Body of pancreas (tissue), 4 donors: ENCODE measurements around the gene CDK17. TPM values are rescaled to one million over a fixed set of nuclear protein-coding genes. Genes with fewer than 3 reads are reported as not detected.

ENCODE experiments used
- ATAC-seq: fragments of 150-250 bp; one replicate; pipeline ENCODE4 v1.9.1; 2016
- DNase-seq, 4 donors: peaks; one replicate each; pipeline ENCODE4 v3.0.0-alpha.2; 2019
- H3K27ac ChIP-seq, 4 donors: fragments of 200-600 bp; sonication (generic); 1 replicate in 3 of 4; 2 replicates in 1 of 4; pipeline versions ENCODE4 v1.5.1 to v1.6.1; 2016 to 2019; ENCODE audit warnings: mild to moderate bottlenecking in 1 of 4, mixed read lengths in 1 of 4, moderate library complexity in 1 of 4
- H3K27me3 ChIP-seq, 2 donors: fragments of 200-600 bp; sonication (generic); one replicate each; pipeline ENCODE4 v1.6.0; 2016; ENCODE audit warnings: mild to moderate bottlenecking in 1 of 2
- H3K36me3 ChIP-seq, 2 donors: fragments of 200-600 bp; sonication (generic); replicated peaks in 1 of 2; 2 replicates each; pipeline ENCODE4 v1.5.1; 2016; ENCODE audit warnings: low read depth in 2 of 2; ENCODE audit not compliant: insufficient read depth in 1 of 2
- H3K4me1 ChIP-seq: fragments of 200-600 bp; sonication (generic); one replicate; pipeline ENCODE4 v1.6.0; 2016
- H3K4me3 ChIP-seq, 2 donors: fragments of 200-600 bp; sonication (generic); 1 replicate in 1 of 2; 2 replicates in 1 of 2; pipeline ENCODE4 v1.5.1; 2016 to 2019
- H3K9me3 ChIP-seq, 3 donors: fragments of 200-600 bp; sonication (generic); 1 replicate in 2 of 3; 2 replicates in 1 of 3; pipeline ENCODE4 v1.5.1; 2016
- CTCF ChIP-seq, 7 experiments: fragments of 450-650 bp in 4 of 7; fragments of 200-600 bp in 3 of 7; sonication (generic) in 3 of 7; IDR thresholded peaks; one replicate each; pipeline ENCODE4 v1.5.1; 2016 to 2019; ENCODE audit warnings: antibody characterized with exemption in 7 of 7
- POLR2A ChIP-seq, 3 donors: fragments of 450-650 bp; IDR thresholded peaks; one replicate each; pipeline ENCODE4 v1.6.1; 2016; ENCODE audit warnings: antibody characterized with exemption in 3 of 3, mild to moderate bottlenecking in 2 of 3
- WGBS, 2 donors: methylation state at CpG; one replicate each; pipeline ENCODE4 v1.1.5; 2017; 5-methylcytosine and 5-hydroxymethylcytosine counted together
- intact Hi-C: fragments of 100-400 bp; cut with DNase I; formaldehyde crosslinking; loops from one replicate; pipeline ENCODE4 v1.15.1; 2023
- total RNA-seq, 2 donors: library from RNA; depleted of rRNA; stranded (reverse); fragments of >200 nt; gene quantifications; one replicate each; pipeline ENCODE4 v1.1.0, GENCODE V29; 2016

The CDK17 gene
- total RNA-seq, 2 donors from 2014 or later, result 17.5 to 29.8 TPM

- H3K4me1 ChIP-seq, result peaks cover 9% of the 10 kb centered on the region
- 76 to 99% methylated on average over 6 to 7 of the region's 7 CpGs for WGBS, 2 donors
- no peaks in the 10 kb centered on the region for H3K36me3 ChIP-seq
- no peak for ATAC-seq
- H3K27ac ChIP-seq, result peak overlapping the region in 1 of 4 donors; percentile 38
- no peak for DNase-seq
- no peak overlapping the region for H3K4me3 ChIP-seq
- no peaks in the 10 kb centered on the region for H3K9me3 ChIP-seq
- H3K27me3 ChIP-seq, result no peaks in the 10 kb centered on the region
- intact Hi-C loops, result no loop called here
- TF ChIP-seq POLR2A (IDR thresholded peaks at IDR 0.05) (no peak), CTCF (IDR thresholded peaks at IDR 0.05) (no peak)
These were observed 163.2 kb downstream of the CDK17 start for GRCh38 chr12:96237035-96237434.

GRCh38 chr12:96236221-96236822 is 163.9 kb downstream of the CDK17 start:
- Histone ChIP-seq H3K27me3 (no peaks in the 10 kb centered on the region), H3K4me1 (peaks cover 9% of the 10 kb centered on the region), H3K27ac (no peak overlapping the region), H3K9me3 (no peaks in the 10 kb centered on the region), H3K4me3 (no peak overlapping the region), H3K36me3 (no peaks in the 10 kb centered on the region)
- DNase-seq (peak in 1 of 4 donors; percentile 19), ATAC-seq (no peak)
- intact Hi-C loops, result no loop called here
- TF ChIP-seq POLR2A (IDR thresholded peaks at IDR 0.05), result no peak
- WGBS, 2 donors, result 77 to 93% methylated on average over 11 to 18 of the region's 18 CpGs

- H3K4me3 ChIP-seq, result no peak overlapping the region
- no peaks in the 10 kb centered on the region for H3K9me3 ChIP-seq
- intact Hi-C loops, result no loop called here
- H3K4me1 ChIP-seq, result peaks cover 9% of the 10 kb centered on the region
- DNase-seq (no peak), ATAC-seq (no peak)
- TF ChIP-seq POLR2A (IDR thresholded peaks at IDR 0.05) (no peak), CTCF (IDR thresholded peaks at IDR 0.05) (no peak)
- H3K36me3 ChIP-seq, result no peaks in the 10 kb centered on the region
- H3K27ac ChIP-seq, result no peak overlapping the region
- WGBS, 2 donors, result 73 to 77% methylated on average over 5 of the region's 5 CpGs
- no peaks in the 10 kb centered on the region for H3K27me3 ChIP-seq
These were observed 164.8 kb downstream of the CDK17 start for GRCh38 chr12:96235484-96235826.

GRCh38 chr12:96234591-96235483 is 165.4 kb downstream of the CDK17 start:
- no peak overlapping the region for H3K4me3 ChIP-seq
- H3K9me3 ChIP-seq, result no peaks in the 10 kb centered on the region
- 84 to 92% methylated on average over 21 to 22 of the region's 22 CpGs for WGBS, 2 donors
- no peak overlapping the region for H3K27ac ChIP-seq
- DNase-seq (no peak), ATAC-seq (no peak)
- peaks cover 9% of the 10 kb centered on the region for H3K4me1 ChIP-seq
- no peaks in the 10 kb centered on the region for H3K27me3 ChIP-seq
- no peak for TF ChIP-seq POLR2A (IDR thresholded peaks at IDR 0.05)
- no peak for TF ChIP-seq CTCF (IDR thresholded peaks at IDR 0.05)
- H3K36me3 ChIP-seq, result no peaks in the 10 kb centered on the region
- intact Hi-C loops, result no loop called here

- DNase-seq (peak; percentile 39 to 66 (median 58)), ATAC-seq (peak; percentile 54)
- peak overlapping the region in 2 of 4 donors; percentile 1 to 37 for H3K27ac ChIP-seq
- no peaks in the 10 kb centered on the region for H3K9me3 ChIP-seq
- H3K4me1 ChIP-seq, result peaks cover 9% of the 10 kb centered on the region
- TF ChIP-seq POLR2A (IDR thresholded peaks at IDR 0.05) (no peak), CTCF (IDR thresholded peaks at IDR 0.05) (no peak)
- intact Hi-C loops, result no loop called here
- WGBS, 2 donors, result 84 to 89% methylated on average over 12 to 13 of the region's 15 CpGs
- no peaks in the 10 kb centered on the region for H3K36me3 ChIP-seq
- no peak overlapping the region for H3K4me3 ChIP-seq
- no peaks in the 10 kb centered on the region for H3K27me3 ChIP-seq
These were observed 166.2 kb downstream of the CDK17 start for GRCh38 chr12:96233939-96234461.
